GM23338 (cell line): ENCODE results near the gene MAD1L1. TPM values are rescaled to one million over a fixed set of nuclear protein-coding genes. Genes with fewer than 3 reads are reported as not detected.

Experiments used
- ATAC-seq: fragments of 200-7000 bp; cut with Tn5 transposase; 3 replicates; pipeline ENCODE4 v1.9.1; 2020
- DNase-seq: peaks from one replicate; pipeline ENCODE4 v3.0.0-alpha.2; 2015; ENCODE audit warnings: low spot score
- H2AFZ ChIP-seq: fragments of 200-600 bp; sonication (generic); 2 replicates; pipeline ENCODE4 v1.8.0; 2016; ENCODE audit warnings: antibody characterized with exemption, mild to moderate bottlenecking, moderate library complexity
- H3F3A ChIP-seq: fragments of 200-600 bp; sonication (generic); replicated peaks from 2 replicates; pipeline ENCODE4 v1.8.0; 2017; ENCODE audit warnings: antibody characterized with exemption, mixed run types, low read depth
- H3K27ac ChIP-seq: fragments of 200-600 bp; sonication (generic); 2 replicates; pipeline ENCODE4 v1.6.1; 2016; ENCODE audit warnings: low read depth
- H3K27me3 ChIP-seq: fragments of 200-600 bp; sonication (generic); 2 replicates; pipeline ENCODE4 v1.8.0; 2016; ENCODE audit warnings: mild to moderate bottlenecking, mixed run types, moderate library complexity; ENCODE audit not compliant: insufficient read depth
- H3K36me3 ChIP-seq: fragments of 200-600 bp; sonication (generic); 2 replicates; pipeline ENCODE4 v1.8.0; 2016; ENCODE audit warnings: mild to moderate bottlenecking; ENCODE audit not compliant: insufficient read depth
- H3K4me1 ChIP-seq: fragments of 200-600 bp; sonication (generic); 2 replicates; pipeline ENCODE4 v1.8.0; 2016; ENCODE audit warnings: mild to moderate bottlenecking, moderate library complexity; ENCODE audit not compliant: insufficient read depth
- H3K4me2 ChIP-seq: fragments of 200-600 bp; sonication (generic); 2 replicates; pipeline ENCODE4 v1.7.1; 2017; ENCODE audit warnings: mixed run types
- H3K4me3 ChIP-seq: fragments of 200-600 bp; sonication (generic); 2 replicates; pipeline ENCODE4 v1.6.1; 2016; ENCODE audit warnings: mixed run types
- H3K79me2 ChIP-seq: fragments of 200-600 bp; sonication (generic); replicated peaks from 2 replicates; pipeline ENCODE4 v1.8.0; 2017; ENCODE audit warnings: mild to moderate bottlenecking; ENCODE audit not compliant: insufficient read depth
- H3K9me2 ChIP-seq: fragments of 200-600 bp; sonication (generic); 2 replicates; pipeline ENCODE4 v1.8.0; 2017; ENCODE audit not compliant: insufficient read depth
- H4K20me1 ChIP-seq: fragments of 200-600 bp; sonication (generic); replicated peaks from 2 replicates; pipeline ENCODE4 v1.8.0; 2017; ENCODE audit warnings: mild to moderate bottlenecking; ENCODE audit not compliant: insufficient read depth
- H3K27ac Mint-ChIP-seq: 2 replicates; pipeline ENCODE4 v1.8.0; 2020; ENCODE audit warnings: inconsistent platforms, mild to moderate bottlenecking, moderate library complexity, mixed read lengths
- H3K27me3 Mint-ChIP-seq: 3 replicates; pipeline ENCODE4 v1.8.0; 2022; ENCODE audit warnings: low read depth, mild to moderate bottlenecking, moderate library complexity, mixed read lengths, inconsistent platforms; ENCODE audit not compliant: insufficient read depth, poor library complexity
- H3K36me3 Mint-ChIP-seq: 3 replicates; pipeline ENCODE4 v1.8.0; 2021; ENCODE audit warnings: low read depth, mild to moderate bottlenecking, inconsistent platforms, moderate library complexity, mixed read lengths
- H3K4me1 Mint-ChIP-seq: 3 replicates; pipeline ENCODE4 v1.8.0; 2020; ENCODE audit warnings: mild to moderate bottlenecking, inconsistent platforms, mixed read lengths
- H3K4me3 Mint-ChIP-seq: 3 replicates; pipeline ENCODE4 v1.8.0; 2021; ENCODE audit warnings: moderate library complexity, mild to moderate bottlenecking, inconsistent platforms, mixed read lengths
- H3K9me3 Mint-ChIP-seq: 3 replicates; pipeline ENCODE4 v1.8.0; 2020; ENCODE audit warnings: moderate library complexity, mild to moderate bottlenecking, inconsistent platforms, mixed read lengths
- CREB1 ChIP-seq: fragments of 250-450 bp; sonication (Bioruptor Pico); IDR thresholded peaks from 2 replicates; pipeline ENCODE4 v1.5.0; 2020; ENCODE audit warnings: low read depth, mild to moderate bottlenecking, moderate library complexity
- CTCF ChIP-seq, 2 experiments: fragments of 200-600 bp in 1 of 2; sonication (generic) in 1 of 2; conservative IDR thresholded peaks; 2 replicates each; pipeline versions ENCODE4 v1.5.1 to v1.6.1; 2016 to 2017; ENCODE audit warnings: antibody characterized with exemption in 2 of 2, low read depth in 2 of 2, mild to moderate bottlenecking in 2 of 2, moderate library complexity in 1 of 2
- ETS1 ChIP-seq: IDR thresholded peaks from 2 replicates; pipeline ENCODE4 v1.6.1; 2016; ENCODE audit warnings: antibody characterized with exemption
- EZH2 ChIP-seq: fragments of 200-600 bp; sonication (generic); IDR thresholded peaks from one replicate; pipeline ENCODE4 v1.8.0; 2017; ENCODE audit warnings: antibody characterized with exemption, mild to moderate bottlenecking, low read depth; ENCODE audit not compliant: unreplicated experiment
- EZH2phosphoT487 ChIP-seq: fragments of 200-600 bp; sonication (generic); IDR thresholded peaks from one replicate; pipeline ENCODE4 v1.8.1; 2018; ENCODE audit warnings: antibody characterized with exemption; ENCODE audit not compliant: unreplicated experiment
- JUNB ChIP-seq: IDR thresholded peaks from one replicate; pipeline ENCODE4 v1.6.1; 2016; ENCODE audit warnings: antibody characterized with exemption; ENCODE audit not compliant: unreplicated experiment
- NANOG ChIP-seq: IDR thresholded peaks from 2 replicates; pipeline ENCODE4 v1.6.1; 2016; ENCODE audit warnings: antibody characterized with exemption, borderline replicate concordance
- POLR2AphosphoS5 ChIP-seq: IDR thresholded peaks from 2 replicates; pipeline ENCODE4 v1.6.1; 2016; ENCODE audit warnings: antibody characterized with exemption, low read depth
- STAT1 ChIP-seq: IDR thresholded peaks from one replicate; pipeline ENCODE4 v1.6.1; 2016; ENCODE audit warnings: antibody characterized with exemption; ENCODE audit not compliant: unreplicated experiment
- ZNF114 ChIP-seq: fragments of 250-450 bp; sonication (Bioruptor Pico); IDR thresholded peaks from 2 replicates; pipeline ENCODE4 v1.5.0; 2020; ENCODE audit warnings: mild to moderate bottlenecking, moderate library complexity
- ZNF331 ChIP-seq: fragments of 250-450 bp; sonication (Bioruptor Pico); IDR thresholded peaks from 2 replicates; pipeline ENCODE4 v1.5.0; 2020; ENCODE audit warnings: low read depth, mild to moderate bottlenecking, moderate library complexity
- polyA plus RNA-seq: library from polyadenylated mRNA; unstranded; fragments of >200 nt; fragmentation: Nextera tagmentation; extraction: Ambion mirVana; gene quantifications from 2 replicates; pipeline ENCODE4 v1.2.1, GENCODE V29; 2016
- total RNA-seq: library from RNA; depleted of rRNA; stranded (reverse); fragments of >200 nt; shearing (Covaris generic); gene quantifications from 2 replicates; pipeline ENCODE4 v1.2.3, GENCODE V29; 2014
- TF ChIP-seq, protein P1 (sequence below): fragments of 250-450 bp; sonication (Bioruptor Pico); IDR thresholded peaks from 2 replicates; pipeline ENCODE4 v1.5.0; 2020; ENCODE audit warnings: mild to moderate bottlenecking, moderate library complexity
- TF ChIP-seq, protein P2 (sequence below): IDR thresholded peaks from one replicate; pipeline ENCODE4 v1.6.1; 2018; ENCODE audit warnings: antibody characterized with exemption; ENCODE audit not compliant: unreplicated experiment

MAD1L1 gene
- total and polyA plus RNA-seq, 2 experiments from 2014 or later, result 40.3 to 59.3 TPM

DNA sequence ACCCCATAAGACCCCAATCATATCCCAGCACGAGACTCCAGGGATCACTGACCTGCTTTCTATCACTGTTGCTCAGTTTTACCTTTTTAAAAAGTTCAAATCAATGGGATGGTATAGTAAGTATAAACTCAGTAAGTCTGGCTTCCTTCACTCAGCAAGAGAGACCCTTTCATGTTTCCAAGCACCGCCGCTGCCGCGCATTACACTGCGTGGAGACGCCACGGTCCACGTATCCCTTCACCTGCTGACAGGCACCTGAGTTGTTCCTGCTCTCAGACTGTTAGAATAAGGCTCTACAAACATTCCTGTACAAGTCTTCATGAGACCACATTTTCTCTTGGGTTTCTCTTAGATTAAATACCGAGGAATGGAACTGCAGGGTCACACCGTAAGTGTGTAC is 28.3 kb downstream of the MAD1L1 start:
- no peaks in the 10 kb centered on the region; the same call in 2 of the 3 replicates for H3K4me1 Mint-ChIP-seq

More for the DNA sequence above, 28.3 kb downstream of the MAD1L1 start:
- H3K36me3 ChIP-seq, result no peaks in the 10 kb centered on the region; the same call in 1 of the 2 replicates
- ATAC-seq (no peak), DNase-seq (no peak)
- H3F3A ChIP-seq, result no peaks in the 10 kb centered on the region
- H3K27me3 Mint-ChIP-seq, result peaks cover 9% of the 10 kb centered on the region
- no peaks in the 10 kb centered on the region for H3K27me3 ChIP-seq
- peaks cover 41% of the 10 kb centered on the region for H3K36me3 Mint-ChIP-seq
- peaks cover 14% of the 10 kb centered on the region for H3K79me2 ChIP-seq
- H3K4me3 Mint-ChIP-seq, result no peak overlapping the region
- no peak overlapping the region for H3K4me2 ChIP-seq
- no peak overlapping the region for H3K27ac ChIP-seq
- H2AFZ ChIP-seq, result no peak overlapping the region
- peaks cover 12% of the 10 kb centered on the region; the same call in 1 of the 2 replicates for H4K20me1 ChIP-seq
- no peak overlapping the region for H3K4me3 ChIP-seq
- TF ChIP-seq STAT1 (no peak), ZNF331 (no peak), JUNB (no peak), POLR2AphosphoS5 (no peak), EZH2phosphoT487 (no peak), EZH2 (no peak), ETS1 (no peak), ZNF114 (CRISPR knock-in tag) (no peak), CTCF (conservative IDR thresholded peaks at IDR 0.05; ENCODE audit: low read depth in 2 of 2) (no peak), CREB1 (CRISPR knock-in tag) (no peak), NANOG (no peak)
- TF ChIP-seq, protein P1, sequence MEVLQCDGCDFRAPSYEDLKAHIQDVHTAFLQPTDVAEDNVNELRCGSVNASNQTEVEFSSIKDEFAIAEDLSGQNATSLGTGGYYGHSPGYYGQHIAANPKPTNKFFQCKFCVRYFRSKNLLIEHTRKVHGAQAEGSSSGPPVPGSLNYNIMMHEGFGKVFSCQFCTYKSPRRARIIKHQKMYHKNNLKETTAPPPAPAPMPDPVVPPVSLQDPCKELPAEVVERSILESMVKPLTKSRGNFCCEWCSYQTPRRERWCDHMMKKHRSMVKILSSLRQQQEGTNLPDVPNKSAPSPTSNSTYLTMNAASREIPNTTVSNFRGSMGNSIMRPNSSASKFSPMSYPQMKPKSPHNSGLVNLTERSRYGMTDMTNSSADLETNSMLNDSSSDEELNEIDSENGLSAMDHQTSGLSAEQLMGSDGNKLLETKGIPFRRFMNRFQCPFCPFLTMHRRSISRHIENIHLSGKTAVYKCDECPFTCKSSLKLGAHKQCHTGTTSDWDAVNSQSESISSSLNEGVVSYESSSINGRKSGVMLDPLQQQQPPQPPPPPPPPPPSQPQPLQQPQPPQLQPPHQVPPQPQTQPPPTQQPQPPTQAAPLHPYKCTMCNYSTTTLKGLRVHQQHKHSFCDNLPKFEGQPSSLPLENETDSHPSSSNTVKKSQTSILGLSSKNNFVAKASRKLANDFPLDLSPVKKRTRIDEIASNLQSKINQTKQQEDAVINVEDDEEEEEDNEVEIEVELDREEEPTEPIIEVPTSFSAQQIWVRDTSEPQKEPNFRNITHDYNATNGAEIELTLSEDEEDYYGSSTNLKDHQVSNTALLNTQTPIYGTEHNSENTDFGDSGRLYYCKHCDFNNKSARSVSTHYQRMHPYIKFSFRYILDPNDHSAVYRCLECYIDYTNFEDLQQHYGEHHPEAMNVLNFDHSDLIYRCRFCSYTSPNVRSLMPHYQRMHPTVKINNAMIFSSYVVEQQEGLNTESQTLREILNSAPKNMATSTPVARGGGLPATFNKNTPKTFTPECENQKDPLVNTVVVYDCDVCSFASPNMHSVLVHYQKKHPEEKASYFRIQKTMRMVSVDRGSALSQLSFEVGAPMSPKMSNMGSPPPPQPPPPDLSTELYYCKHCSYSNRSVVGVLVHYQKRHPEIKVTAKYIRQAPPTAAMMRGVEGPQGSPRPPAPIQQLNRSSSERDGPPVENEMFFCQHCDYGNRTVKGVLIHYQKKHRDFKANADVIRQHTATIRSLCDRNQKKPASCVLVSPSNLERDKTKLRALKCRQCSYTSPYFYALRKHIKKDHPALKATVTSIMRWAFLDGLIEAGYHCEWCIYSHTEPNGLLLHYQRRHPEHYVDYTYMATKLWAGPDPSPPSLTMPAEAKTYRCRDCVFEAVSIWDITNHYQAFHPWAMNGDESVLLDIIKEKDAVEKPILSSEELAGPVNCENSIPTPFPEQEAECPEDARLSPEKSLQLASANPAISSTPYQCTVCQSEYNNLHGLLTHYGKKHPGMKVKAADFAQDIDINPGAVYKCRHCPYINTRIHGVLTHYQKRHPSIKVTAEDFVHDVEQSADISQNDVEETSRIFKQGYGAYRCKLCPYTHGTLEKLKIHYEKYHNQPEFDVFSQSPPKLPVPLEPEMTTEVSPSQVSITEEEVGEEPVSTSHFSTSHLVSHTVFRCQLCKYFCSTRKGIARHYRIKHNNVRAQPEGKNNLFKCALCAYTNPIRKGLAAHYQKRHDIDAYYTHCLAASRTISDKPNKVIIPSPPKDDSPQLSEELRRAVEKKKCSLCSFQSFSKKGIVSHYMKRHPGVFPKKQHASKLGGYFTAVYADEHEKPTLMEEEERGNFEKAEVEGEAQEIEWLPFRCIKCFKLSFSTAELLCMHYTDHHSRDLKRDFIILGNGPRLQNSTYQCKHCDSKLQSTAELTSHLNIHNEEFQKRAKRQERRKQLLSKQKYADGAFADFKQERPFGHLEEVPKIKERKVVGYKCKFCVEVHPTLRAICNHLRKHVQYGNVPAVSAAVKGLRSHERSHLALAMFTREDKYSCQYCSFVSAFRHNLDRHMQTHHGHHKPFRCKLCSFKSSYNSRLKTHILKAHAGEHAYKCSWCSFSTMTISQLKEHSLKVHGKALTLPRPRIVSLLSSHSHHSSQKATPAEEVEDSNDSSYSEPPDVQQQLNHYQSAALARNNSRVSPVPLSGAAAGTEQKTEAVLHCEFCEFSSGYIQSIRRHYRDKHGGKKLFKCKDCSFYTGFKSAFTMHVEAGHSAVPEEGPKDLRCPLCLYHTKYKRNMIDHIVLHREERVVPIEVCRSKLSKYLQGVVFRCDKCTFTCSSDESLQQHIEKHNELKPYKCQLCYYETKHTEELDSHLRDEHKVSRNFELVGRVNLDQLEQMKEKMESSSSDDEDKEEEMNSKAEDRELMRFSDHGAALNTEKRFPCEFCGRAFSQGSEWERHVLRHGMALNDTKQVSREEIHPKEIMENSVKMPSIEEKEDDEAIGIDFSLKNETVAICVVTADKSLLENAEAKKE, result no peak
- TF ChIP-seq, protein P2, sequence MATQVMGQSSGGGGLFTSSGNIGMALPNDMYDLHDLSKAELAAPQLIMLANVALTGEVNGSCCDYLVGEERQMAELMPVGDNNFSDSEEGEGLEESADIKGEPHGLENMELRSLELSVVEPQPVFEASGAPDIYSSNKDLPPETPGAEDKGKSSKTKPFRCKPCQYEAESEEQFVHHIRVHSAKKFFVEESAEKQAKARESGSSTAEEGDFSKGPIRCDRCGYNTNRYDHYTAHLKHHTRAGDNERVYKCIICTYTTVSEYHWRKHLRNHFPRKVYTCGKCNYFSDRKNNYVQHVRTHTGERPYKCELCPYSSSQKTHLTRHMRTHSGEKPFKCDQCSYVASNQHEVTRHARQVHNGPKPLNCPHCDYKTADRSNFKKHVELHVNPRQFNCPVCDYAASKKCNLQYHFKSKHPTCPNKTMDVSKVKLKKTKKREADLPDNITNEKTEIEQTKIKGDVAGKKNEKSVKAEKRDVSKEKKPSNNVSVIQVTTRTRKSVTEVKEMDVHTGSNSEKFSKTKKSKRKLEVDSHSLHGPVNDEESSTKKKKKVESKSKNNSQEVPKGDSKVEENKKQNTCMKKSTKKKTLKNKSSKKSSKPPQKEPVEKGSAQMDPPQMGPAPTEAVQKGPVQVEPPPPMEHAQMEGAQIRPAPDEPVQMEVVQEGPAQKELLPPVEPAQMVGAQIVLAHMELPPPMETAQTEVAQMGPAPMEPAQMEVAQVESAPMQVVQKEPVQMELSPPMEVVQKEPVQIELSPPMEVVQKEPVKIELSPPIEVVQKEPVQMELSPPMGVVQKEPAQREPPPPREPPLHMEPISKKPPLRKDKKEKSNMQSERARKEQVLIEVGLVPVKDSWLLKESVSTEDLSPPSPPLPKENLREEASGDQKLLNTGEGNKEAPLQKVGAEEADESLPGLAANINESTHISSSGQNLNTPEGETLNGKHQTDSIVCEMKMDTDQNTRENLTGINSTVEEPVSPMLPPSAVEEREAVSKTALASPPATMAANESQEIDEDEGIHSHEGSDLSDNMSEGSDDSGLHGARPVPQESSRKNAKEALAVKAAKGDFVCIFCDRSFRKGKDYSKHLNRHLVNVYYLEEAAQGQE, result no peak
- no peaks in the 10 kb centered on the region for H3K4me1 ChIP-seq
- no peaks in the 10 kb centered on the region for H3K9me2 ChIP-seq
- no peak overlapping the region for H3K27ac Mint-ChIP-seq
- H3K9me3 Mint-ChIP-seq, result no peaks in the 10 kb centered on the region
